ENCODE results near the gene SLC8A2.

Gene SLC8A2, protein sequence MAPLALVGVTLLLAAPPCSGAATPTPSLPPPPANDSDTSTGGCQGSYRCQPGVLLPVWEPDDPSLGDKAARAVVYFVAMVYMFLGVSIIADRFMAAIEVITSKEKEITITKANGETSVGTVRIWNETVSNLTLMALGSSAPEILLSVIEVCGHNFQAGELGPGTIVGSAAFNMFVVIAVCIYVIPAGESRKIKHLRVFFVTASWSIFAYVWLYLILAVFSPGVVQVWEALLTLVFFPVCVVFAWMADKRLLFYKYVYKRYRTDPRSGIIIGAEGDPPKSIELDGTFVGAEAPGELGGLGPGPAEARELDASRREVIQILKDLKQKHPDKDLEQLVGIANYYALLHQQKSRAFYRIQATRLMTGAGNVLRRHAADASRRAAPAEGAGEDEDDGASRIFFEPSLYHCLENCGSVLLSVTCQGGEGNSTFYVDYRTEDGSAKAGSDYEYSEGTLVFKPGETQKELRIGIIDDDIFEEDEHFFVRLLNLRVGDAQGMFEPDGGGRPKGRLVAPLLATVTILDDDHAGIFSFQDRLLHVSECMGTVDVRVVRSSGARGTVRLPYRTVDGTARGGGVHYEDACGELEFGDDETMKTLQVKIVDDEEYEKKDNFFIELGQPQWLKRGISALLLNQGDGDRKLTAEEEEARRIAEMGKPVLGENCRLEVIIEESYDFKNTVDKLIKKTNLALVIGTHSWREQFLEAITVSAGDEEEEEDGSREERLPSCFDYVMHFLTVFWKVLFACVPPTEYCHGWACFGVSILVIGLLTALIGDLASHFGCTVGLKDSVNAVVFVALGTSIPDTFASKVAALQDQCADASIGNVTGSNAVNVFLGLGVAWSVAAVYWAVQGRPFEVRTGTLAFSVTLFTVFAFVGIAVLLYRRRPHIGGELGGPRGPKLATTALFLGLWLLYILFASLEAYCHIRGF

DNA sequence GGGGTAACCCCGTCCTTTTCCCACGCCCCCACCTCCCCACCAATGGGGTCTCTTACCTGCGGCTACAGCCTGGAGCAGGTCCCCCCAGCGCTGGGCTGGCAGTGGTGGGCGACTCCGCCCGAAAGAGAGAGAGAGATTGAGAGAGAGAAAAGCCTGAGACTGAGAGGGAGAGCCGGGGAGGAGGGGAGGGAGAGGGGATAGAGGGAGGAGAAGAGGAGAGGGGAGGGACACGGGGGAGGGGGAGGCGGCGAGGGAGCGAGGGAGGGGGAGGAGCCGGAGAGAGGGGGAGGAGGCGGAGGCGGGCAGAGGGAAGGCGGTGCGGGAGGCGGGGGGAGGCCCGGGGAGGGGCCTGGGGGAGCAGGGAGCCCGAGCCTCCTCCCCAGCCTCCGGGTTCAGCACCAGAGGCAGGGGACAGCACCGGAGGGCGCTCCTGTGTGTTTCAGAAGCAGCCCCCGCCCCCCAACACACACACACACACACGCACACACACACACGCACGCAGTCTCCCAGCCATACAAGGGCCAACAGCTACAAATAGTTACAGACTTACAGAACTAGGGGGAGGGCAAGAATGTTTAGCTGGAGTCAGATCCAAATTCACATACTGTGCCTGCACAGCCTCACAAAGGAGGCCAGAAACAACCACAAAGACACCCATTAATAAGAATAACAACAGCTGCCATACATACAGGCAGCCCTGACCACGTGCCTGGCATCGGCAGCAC is at the start of gene SLC8A2:
SLC8A2 (minus strand) TSS at position 161 of the 725 bp plus-strand sequence. CDS start 5,490 bp downstream, outside the sequence.
- DNase-seq = peak; percentile 45 to 47

- DNase-seq = no peak
Observed at GRCh38 chr19:47520839-47521238, 49.1 kb upstream of the SLC8A2 start.

DNA sequence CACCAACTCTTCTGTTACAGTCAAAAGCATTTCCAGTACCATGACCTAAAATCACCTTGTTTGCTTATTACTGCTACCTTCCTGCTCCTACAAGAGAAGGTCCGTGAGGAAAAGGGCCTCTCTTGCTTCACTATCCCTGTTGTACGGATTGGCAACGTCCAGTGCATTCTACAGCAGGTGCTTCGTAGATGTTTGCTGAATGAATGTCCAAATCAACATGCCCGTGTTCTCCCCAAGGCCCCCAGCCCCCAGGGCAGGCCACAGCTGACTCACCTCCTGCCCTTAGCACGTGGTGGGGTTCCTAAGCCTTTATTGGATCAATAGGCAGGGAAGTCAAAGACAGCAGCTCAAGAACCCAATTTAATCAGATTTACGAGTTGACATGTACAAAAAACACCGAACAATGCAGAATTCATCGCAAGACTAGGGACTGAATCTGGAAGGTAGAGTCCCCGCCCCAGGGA is 48.7 kb upstream of the SLC8A2 start:
- no peak for DNase-seq

DNA sequence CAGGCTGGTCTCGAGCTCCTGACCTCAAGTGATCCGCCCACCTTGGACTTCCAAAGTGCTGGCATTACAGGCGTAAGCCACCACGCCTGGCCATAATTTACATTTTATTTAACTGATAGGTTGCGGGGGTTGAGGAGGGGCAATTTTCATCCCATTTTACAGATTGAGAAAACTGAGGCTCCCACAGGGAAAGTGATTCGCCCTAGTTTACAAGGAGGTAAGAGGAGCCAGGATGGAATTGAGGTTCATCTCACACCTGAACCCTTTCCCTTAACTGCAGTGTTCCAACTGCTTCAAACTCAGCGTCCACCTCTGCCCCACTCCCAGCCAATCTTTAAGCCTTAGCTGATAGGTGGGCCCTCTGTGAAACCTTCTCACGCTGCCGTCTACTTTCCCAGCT is 47.2 kb upstream of the SLC8A2 start:
- DNase-seq = no peak

- DNase-seq = no peak
Observed at GRCh38 chr19:47518139-47518538, 46.4 kb upstream of the SLC8A2 start.

DNA sequence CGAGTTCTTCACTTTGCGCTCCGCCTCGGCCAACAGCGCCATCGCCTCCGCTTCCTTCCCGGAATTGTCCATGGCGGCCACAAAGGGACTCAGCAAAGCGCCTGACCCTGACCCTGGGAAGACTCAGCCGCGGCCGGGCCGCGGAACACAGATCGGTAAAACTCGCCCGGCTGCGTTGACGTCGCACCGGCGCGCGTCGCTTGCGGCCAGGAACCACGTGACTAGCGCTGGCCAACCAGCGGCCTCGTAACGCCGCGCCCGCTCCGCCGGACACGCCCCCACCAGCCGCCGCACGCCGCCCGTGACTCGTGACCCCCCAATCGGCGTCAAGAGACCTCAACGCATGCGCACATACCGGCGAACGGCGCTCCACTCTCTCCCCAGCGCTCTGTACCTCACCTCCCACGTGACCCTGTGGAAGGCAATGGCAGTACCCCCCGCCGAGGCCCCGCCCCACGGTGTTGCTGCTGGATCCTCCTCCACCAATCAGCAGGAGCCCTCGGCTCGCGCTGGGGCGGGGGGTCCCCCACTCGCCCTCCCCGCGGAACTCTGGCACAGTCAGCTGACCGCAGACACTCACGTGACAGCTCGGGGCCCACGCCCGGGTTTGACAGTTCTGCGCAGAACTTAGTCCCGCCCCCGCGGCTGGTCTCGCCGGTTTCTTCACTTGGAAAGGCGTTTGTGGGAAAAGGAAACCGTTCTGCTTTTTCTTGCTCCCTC is 43.3 kb upstream of the SLC8A2 start, which contains the start of gene NAPA:
NAPA (minus strand) TSS at position 195 of the 720 bp plus-strand sequence; CDS start at position 72, 123 bp downstream.
- peak; percentile 100 for DNase-seq

DNA sequence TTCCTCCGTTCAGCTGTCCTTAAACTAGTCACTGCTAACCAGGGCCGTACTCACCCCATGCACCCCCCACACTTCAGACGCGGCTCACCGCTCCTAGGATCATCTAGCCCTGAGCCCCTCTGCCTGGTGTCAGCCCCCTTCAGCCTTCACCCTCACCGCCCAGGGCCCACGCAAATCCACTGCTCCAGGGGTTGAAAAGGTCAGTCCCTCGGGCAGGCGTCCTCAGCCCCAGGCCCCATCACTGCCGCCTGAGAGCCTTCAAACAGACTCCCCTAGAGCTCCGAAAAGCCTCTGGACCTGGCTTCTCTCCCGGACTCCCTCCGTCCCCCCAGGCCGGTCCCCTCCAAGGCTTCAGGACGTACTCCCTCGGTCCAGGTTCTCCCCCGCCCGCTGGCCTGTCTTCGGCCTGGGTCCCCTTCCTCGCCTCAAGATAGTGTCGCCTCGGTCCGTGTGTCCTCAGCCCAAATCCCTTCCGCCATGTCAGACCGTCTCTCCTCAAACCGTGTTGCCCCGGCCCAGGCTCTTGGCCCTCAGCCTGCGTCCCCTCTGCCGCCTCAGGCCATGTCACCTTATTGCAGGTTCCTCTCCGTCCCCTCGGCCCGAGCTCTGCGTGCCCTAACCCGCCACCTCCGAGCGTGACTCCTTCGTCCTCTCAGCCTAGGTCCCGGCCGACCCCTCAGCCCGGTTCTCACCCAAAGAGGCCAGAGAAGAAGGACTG is 42.6 kb upstream of the SLC8A2 start:
- DNase-seq = no peak

DNA sequence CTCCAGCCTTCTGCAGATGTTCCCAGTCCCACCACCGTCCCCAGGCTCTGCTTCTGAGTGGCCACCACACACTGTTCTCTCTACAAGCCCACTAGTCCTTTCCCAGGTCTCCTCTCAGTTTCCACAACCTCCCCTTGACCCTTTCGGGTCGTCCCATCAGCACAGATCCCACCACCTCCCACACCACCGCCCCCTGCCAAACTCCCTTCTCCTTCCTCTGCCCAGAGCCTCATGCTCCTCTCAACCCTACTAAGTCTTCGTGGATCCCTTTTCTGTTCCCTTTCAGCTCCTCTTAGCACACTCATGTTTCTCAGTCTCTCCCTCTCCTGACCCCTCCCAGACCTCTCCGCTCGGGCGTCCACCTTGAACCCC is 41.2 kb upstream of the SLC8A2 start:
- DNase-seq = no peak

- no peak for DNase-seq
Observed at GRCh38 chr19:47512183-47512947, 40.7 kb upstream of the SLC8A2 start.

DNA sequence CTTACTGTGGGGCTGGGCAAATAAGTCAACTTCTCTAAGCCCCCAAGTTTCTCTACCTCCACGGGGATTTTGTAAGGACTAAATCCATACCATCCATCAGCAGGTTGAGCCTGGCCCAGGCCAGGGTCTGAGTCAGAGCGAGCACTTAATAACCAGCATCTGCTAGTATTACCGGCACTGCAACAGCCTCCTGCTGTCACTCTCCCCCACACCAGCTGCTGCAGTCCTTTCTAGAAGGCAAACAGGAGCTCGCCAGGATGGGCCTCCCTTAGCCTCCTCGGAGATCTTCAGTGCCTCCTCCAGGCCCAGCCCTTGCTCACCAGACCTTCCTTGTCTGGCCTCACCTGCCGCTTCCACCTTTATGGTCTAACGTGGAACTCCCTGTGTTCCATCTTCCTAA is 40.0 kb upstream of the SLC8A2 start:
- no peak for DNase-seq

- no peak for DNase-seq
Observed at GRCh38 chr19:47511128-47511517, 39.4 kb upstream of the SLC8A2 start.

DNA sequence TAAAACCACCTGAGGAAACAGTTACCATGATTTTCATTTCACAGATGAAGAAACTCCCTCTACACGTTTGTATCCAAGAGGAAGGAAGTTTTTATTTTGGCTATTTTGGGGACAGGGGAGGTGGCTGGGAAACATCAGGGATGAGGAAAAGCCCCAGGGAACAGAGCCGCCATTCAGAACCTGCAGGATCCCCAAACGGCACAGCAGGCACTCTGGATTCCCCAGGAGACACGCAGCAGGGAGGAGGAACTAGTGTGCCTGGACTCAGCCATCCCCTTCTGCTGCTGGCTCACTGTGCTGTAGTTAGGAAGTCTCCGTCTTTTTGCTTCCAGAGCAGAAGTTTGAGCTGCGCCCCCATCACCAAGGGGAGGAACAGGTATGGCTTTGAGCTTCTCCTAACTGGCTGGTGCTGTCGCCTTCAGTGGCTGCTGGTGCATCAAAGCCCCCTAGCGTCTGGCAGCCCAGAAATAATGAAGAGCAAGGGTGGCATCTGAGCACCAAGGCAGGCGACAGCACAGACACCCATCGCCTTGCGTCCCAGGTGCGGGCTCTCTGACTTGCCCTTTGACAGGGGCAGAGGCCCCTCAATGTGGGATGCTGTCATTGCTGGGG is 38.9 kb upstream of the SLC8A2 start:
- no peak for DNase-seq

DNA sequence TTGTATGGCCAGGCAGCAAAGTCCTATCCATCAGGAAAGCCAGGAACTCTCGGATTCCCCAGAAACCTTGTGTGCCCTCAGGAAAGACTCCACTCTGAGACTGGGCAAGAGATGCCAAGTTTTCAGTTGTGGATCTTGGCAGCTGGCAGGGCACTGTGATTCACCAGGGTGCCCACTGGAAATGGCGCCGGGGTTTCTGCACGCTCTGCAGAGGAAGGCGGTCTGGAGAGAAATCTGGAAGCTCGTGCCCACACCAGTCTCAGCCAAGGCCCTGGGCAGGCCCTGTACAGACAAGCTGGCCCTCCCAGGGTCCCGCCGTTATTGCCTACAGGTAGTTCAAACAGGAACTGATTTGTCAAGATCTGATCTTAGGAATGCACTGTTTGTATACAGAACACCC is 38.3 kb upstream of the SLC8A2 start:
- DNase-seq = no peak

DNA sequence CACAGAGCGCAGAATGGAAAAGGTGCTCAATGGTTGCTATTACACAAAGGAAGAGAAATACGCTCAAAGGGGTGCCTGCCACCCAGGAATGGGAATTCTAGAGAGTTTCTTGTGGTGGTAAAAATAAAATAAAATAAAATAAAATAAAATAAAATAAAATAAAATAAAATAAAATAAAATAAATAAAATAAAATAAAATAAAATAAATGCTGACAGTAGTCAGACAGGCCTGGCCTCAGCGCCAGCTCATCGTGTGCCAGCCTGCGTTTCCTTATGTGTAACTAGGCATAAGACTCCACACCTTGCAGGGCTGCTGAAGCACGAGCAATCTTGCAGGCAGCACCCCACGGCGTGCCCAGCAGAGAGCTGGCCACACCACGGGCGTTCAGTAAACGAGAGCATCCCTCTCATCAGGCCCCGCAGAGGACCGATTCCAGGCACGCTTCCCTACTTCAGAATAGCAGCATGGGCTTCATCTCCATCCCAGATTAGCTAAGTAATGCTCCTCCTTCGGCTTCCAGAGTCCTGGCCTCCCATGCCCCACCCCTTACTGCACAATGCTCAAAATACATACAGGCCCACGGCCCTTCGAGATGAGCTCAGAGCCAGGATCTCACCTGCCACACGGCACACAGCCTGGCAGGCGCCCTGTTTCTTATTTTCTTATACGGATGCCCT is 37.6 kb upstream of the SLC8A2 start:
- DNase-seq = no peak

GRCh38 chr19:47508721-47509120 is 37.0 kb upstream of the SLC8A2 start:
- no peak for DNase-seq

DNA sequence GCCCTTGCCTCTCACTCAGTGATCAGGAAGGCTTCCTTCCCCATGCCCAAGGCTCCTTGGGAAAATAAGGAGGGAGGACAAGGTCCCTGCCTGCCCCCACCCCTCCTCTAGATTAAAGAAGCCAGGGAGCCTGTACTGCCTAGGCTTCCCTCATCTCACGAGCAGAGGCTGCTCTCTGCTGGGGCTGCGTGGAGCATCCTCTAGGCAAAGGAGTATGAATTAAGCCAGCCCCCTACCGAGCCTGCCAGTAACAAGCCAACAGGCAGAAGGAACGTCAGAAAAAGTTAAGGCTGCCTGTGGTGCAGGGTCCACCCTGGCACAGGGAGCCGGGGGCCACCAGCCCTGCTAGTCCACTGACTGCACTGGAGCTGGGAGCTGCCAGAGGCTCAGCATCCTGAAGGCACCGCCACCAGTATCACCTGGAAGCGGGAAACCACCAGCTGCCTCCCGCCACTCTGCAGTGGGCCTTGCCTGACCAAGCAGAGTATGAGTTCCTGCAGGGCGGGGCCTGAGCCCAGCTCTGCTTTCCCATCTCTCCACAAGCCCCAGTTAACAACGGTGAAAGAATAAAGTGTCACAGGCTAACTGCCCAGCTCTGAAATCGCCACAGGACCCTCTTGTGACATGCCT is 36.3 kb upstream of the SLC8A2 start:
- DNase-seq = no peak

DNA sequence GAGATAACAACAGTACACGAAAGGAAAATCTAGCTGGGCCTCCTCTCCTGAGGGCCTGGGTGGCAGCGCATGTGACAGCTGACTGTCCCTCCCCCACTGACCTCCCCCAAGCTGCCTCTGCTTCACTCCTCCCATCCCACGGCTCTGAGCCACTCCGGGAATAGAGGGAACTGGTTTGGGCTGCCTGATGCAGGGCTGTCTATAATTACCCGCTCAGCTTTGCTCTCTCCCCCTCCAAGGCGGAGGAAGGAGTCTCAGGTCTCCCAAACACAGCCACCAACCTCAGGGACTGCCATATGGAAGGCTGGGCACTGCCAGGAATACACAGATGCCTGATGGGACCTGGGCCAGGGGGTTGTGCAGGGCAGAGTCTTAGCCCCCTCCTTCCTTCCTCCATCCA is 35.3 kb upstream of the SLC8A2 start:
- DNase-seq = peak in 1 of 2 donors; percentile 36

GRCh38 chr19:47506459-47506858 is 34.8 kb upstream of the SLC8A2 start:
- DNase-seq = no peak

- no peak for DNase-seq
Observed at GRCh38 chr19:47505506-47505905, 33.8 kb upstream of the SLC8A2 start.

All from hippocampal formation (tissue), 2 donors.